HCT116 (cell line): ENCODE data around the gene SYNPR. TPM values are rescaled to one million over a fixed set of nuclear protein-coding genes. Genes with fewer than 3 reads are reported as not detected.

Experiments
- ATAC-seq: fragments of 200-7000 bp; cut with Tn5 transposase; 2 replicates; pipeline ENCODE4 v1.9.1; 2020; ENCODE audit warnings: mild to moderate bottlenecking, moderate library complexity
- BruUV-seq: library from RNA; stranded (reverse); fragments of 400-500 nt; replicated peaks from 2 replicates; lab custom pipeline; 2021; lab: Mats Ljungman, UMichigan
- CTCF ChIA-PET: fragments of 300-600 bp; sonication (Branson Sonifier 250); formaldehyde crosslinking; loops from one replicate; lab custom pipeline; 2021; ENCODE audit warnings: antibody characterized with exemption; lab: Charles Lee
- POLR2A ChIA-PET: fragments of 300-600, 350-600 bp; sonication (Branson Sonifier 250); formaldehyde crosslinking; loops from one replicate; lab custom pipeline; 2021; ENCODE audit warnings: antibody characterized with exemption; lab: Charles Lee
- RAD21 ChIA-PET, 2 experiments: fragments of 300-600 bp; sonication (Branson Sonifier 250); formaldehyde crosslinking; loops; one replicate each; lab custom pipeline; 2023; ENCODE audit warnings: low total read pairs in 2 of 2; ENCODE audit not compliant: uncharacterized antibody in 2 of 2, unreplicated experiment in 2 of 2, low non-redundant PET in 1 of 2; lab: Charles Lee
- DNase-seq: peaks from one replicate; pipeline ENCODE4 v3.0.0-alpha.2; 2010; ENCODE audit warnings: low read depth, low spot score
- H2AFZ ChIP-seq: fragments of 200-600 bp; shearing (Covaris generic), sonication (generic); 2 replicates; pipeline ENCODE4 v1.6.1; 2017; ENCODE audit warnings: low read depth, mixed run types, mixed read lengths, antibody characterized with exemption, low read length; ENCODE audit not compliant: poor library complexity, severe bottlenecking
- H3K27ac ChIP-seq: 2 replicates; pipeline ENCODE4 v1.5.1; 2012; ENCODE audit warnings: low read depth, low read length
- H3K27me3 ChIP-seq: fragments of 200-600 bp; sonication (generic); 2 replicates; pipeline ENCODE4 v1.6.1; 2016; ENCODE audit warnings: mixed run types, low read length, mixed read lengths; ENCODE audit not compliant: insufficient read depth
- H3K36me3 ChIP-seq, 2 experiments: fragments of 200-500 bp in 1 of 2; fragments of 200-600 bp in 1 of 2; sonication (Bioruptor generic) in 1 of 2; sonication (generic) in 1 of 2; 2 replicates each; pipeline versions ENCODE4 v1.5.1 to v1.6.1; 2014 to 2016; ENCODE audit warnings: low read length in 2 of 2, inconsistent platforms in 1 of 2, mixed read lengths in 1 of 2, mixed run types in 1 of 2; ENCODE audit not compliant: insufficient read depth in 2 of 2, control insufficient read depth in 1 of 2
- H3K4me1 ChIP-seq, 2 experiments: fragments of 200-600 bp in 1 of 2; sonication (generic) in 1 of 2; 2 replicates each; pipeline versions ENCODE4 v1.5.1 to v1.6.1; 2012 to 2017; ENCODE audit warnings: low read length in 2 of 2, inconsistent platforms in 1 of 2, mild to moderate bottlenecking in 1 of 2, mixed read lengths in 1 of 2, mixed run types in 1 of 2, moderate library complexity in 1 of 2; ENCODE audit not compliant: insufficient read depth in 2 of 2, control insufficient read depth in 1 of 2
- H3K4me2 ChIP-seq: fragments of 200-600 bp; sonication (generic); 2 replicates; pipeline ENCODE4 v1.6.1; 2017; ENCODE audit warnings: mixed run types, low read length, mixed read lengths
- H3K4me3 ChIP-seq, 2 experiments: fragments of 200-600 bp in 1 of 2; sonication (generic) in 1 of 2; replicated peaks in 1 of 2; 2 replicates each; pipeline ENCODE4 v1.5.1; 2011 to 2016; ENCODE audit warnings: low read length in 2 of 2, control low read depth in 1 of 2, low read depth in 1 of 2, mild to moderate bottlenecking in 1 of 2, mixed read lengths in 1 of 2, mixed run types in 1 of 2
- H3K79me2 ChIP-seq: fragments of 200-600 bp; sonication (generic); 2 replicates; pipeline ENCODE4 v1.6.1; 2017; ENCODE audit warnings: mild to moderate bottlenecking, mixed run types, low read length, moderate library complexity, mixed read lengths; ENCODE audit not compliant: insufficient read depth
- H3K9ac ChIP-seq: fragments of 200-600 bp; sonication (generic); 2 replicates; pipeline ENCODE4 v1.6.1; 2016; ENCODE audit warnings: low read length, mixed read lengths
- H3K9me2 ChIP-seq: fragments of 200-600 bp; sonication (generic), shearing (Covaris generic); 2 replicates; pipeline ENCODE4 v1.6.1; 2017; ENCODE audit warnings: mixed run types, mild to moderate bottlenecking, moderate library complexity; ENCODE audit not compliant: insufficient read depth
- H3K9me3 ChIP-seq, 2 experiments: fragments of 200-500 bp in 1 of 2; fragments of 200-600 bp in 1 of 2; sonication (Bioruptor generic) in 1 of 2; sonication (generic) in 1 of 2; 2 replicates each; pipeline ENCODE4 v1.6.1; 2014 to 2017; ENCODE audit warnings: low read length in 2 of 2, mixed read lengths in 2 of 2, inconsistent platforms in 1 of 2, low read depth in 1 of 2, mild to moderate bottlenecking in 1 of 2, mixed run types in 1 of 2, moderate library complexity in 1 of 2; ENCODE audit not compliant: control insufficient read depth in 1 of 2, insufficient read depth in 1 of 2
- H4K20me1 ChIP-seq: fragments of 200-600 bp; sonication (generic), shearing (Covaris generic); 2 replicates; pipeline ENCODE4 v1.6.1; 2017; ENCODE audit warnings: mixed run types, mild to moderate bottlenecking, moderate library complexity; ENCODE audit not compliant: insufficient read depth
- CEBPB ChIP-seq: IDR thresholded peaks from 2 replicates; pipeline ENCODE4 v1.6.1; 2012; ENCODE audit warnings: low read depth
- CTCF ChIP-seq, 3 experiments: fragments of 200-600 bp in 1 of 3; sonication (generic) in 1 of 3; IDR thresholded peaks in 2 of 3; conservative IDR thresholded peaks in 1 of 3; 2 replicates each; pipeline ENCODE4 v1.5.1; 2012 to 2017; ENCODE audit warnings: low read depth in 2 of 3, low read length in 2 of 3, antibody characterized with exemption in 1 of 3, borderline replicate concordance in 1 of 3, control low read depth in 1 of 3, mild to moderate bottlenecking in 1 of 3, mixed read lengths in 1 of 3, mixed run types in 1 of 3, moderate library complexity in 1 of 3; ENCODE audit not compliant: insufficient read depth in 1 of 3
- EGR1 ChIP-seq: IDR thresholded peaks from 2 replicates; pipeline ENCODE4 v1.6.1; 2012; ENCODE audit warnings: low read depth
- MAX ChIP-seq: IDR thresholded peaks from 2 replicates; pipeline ENCODE4 v1.6.1; 2012
- POLR2A ChIP-seq: IDR thresholded peaks from 2 replicates; pipeline ENCODE4 v1.7.0; 2011; ENCODE audit warnings: borderline replicate concordance; ENCODE audit not compliant: insufficient read depth, insufficient read length; ENCODE audit errors: extremely low read depth
- RAD21 ChIP-seq: IDR thresholded peaks from 2 replicates; pipeline ENCODE4 v1.6.1; 2012; ENCODE audit warnings: low read depth, mild to moderate bottlenecking
- TCF7L2 ChIP-seq: IDR thresholded peaks from 2 replicates; pipeline ENCODE4 v1.7.0; 2011; ENCODE audit warnings: borderline replicate concordance, inconsistent platforms; ENCODE audit not compliant: insufficient read depth, insufficient read length; ENCODE audit errors: extremely low read depth
- YY1 ChIP-seq: IDR thresholded peaks from 2 replicates; pipeline ENCODE4 v1.6.1; 2011; ENCODE audit warnings: low read length, low read depth, moderate library complexity, mild to moderate bottlenecking; ENCODE audit not compliant: insufficient replicate concordance; ENCODE audit errors: extremely low read depth
- ZBTB33 ChIP-seq: IDR thresholded peaks from 2 replicates; pipeline ENCODE4 v1.6.1; 2011; ENCODE audit warnings: mild to moderate bottlenecking, low read length, moderate library complexity; ENCODE audit not compliant: insufficient replicate concordance; ENCODE audit errors: extremely low read depth
- ZNF274 ChIP-seq: fragments of 200-500 bp; sonication (Bioruptor generic); IDR thresholded peaks from 2 replicates; pipeline ENCODE4 v1.6.1; 2014; ENCODE audit warnings: mild to moderate bottlenecking, low read depth, low read length, inconsistent platforms
- intact Hi-C: fragments of 100-400 bp; cut with micrococcal nuclease; formaldehyde crosslinking; loops from 2 replicates; pipeline ENCODE4 v1.10.0; 2022
- total RNA-seq: library from RNA; stranded (reverse); gene quantifications from one replicate; pipeline ENCODE4 v1.2.1, GENCODE V29; 2021; ENCODE audit not compliant: unreplicated experiment

The SYNPR gene
- total RNA-seq, 1 experiment from 2014 or later, result not detected

- Histone ChIP-seq H2AFZ (no peak overlapping the region), H3K4me2 (no peak overlapping the region), H3K4me3 (no peak overlapping the region), H3K4me1 (no peaks in the 10 kb centered on the region), H3K9ac (no peak overlapping the region), H4K20me1 (no peaks in the 10 kb centered on the region), H3K36me3 (no peaks in the 10 kb centered on the region), H3K9me2 (no peaks in the 10 kb centered on the region), H3K27me3 (peaks cover 20% of the 10 kb centered on the region; the same call in 1 of the 2 replicates), H3K27ac (no peak overlapping the region), H3K9me3 (no peaks in the 10 kb centered on the region), H3K79me2 (no peaks in the 10 kb centered on the region)
- peak; percentile 68 for ATAC-seq
- ChIA-PET POLR2A (no interaction called here), CTCF (interaction anchor here (1.0 to 3.8 kb wide), 3 partner anchors 17 to 467 kb away, joined by 3 to 28 read pairs (median 3); partner anchors contain the start of gene C3orf49), RAD21 (no interaction called here)
- no TSS peak for BruUV-seq
- TF ChIP-seq YY1 (no peak), CTCF (IDR thresholded peaks at IDR 0.05 in 2 of 3, conservative IDR thresholded peaks at IDR 0.05 in 1 of 3; ENCODE audit: borderline replicate concordance in 1 of 3, insufficient read depth in 1 of 3, low read depth in 2 of 3, low read length in 2 of 3) (peak; percentile 51 to 83 (median 73); a peak in 5 of 6 replicates), RAD21 (peak; percentile 71), CEBPB (no peak)
- peak; percentile 47 for DNase-seq
- intact Hi-C loops, result no loop called here
Observed at GRCh38 chr3:63351159-63352007, 73.3 kb downstream of the SYNPR start.

GRCh38 chr3:63352008-63352279, 73.8 kb downstream of the SYNPR start:
- no peak for DNase-seq
- Histone ChIP-seq H4K20me1 (no peaks in the 10 kb centered on the region), H3K4me2 (no peak overlapping the region), H3K9ac (no peak overlapping the region), H3K27me3 (peaks cover 20% of the 10 kb centered on the region; the same call in 1 of the 2 replicates), H3K36me3 (no peaks in the 10 kb centered on the region), H3K9me2 (no peaks in the 10 kb centered on the region), H3K4me1 (no peaks in the 10 kb centered on the region), H3K79me2 (no peaks in the 10 kb centered on the region), H3K27ac (no peak overlapping the region), H2AFZ (no peak overlapping the region), H3K9me3 (no peaks in the 10 kb centered on the region), H3K4me3 (no peak overlapping the region)
- intact Hi-C loops, result no loop called here
- CTCF ChIA-PET, result interaction anchor here (3.8 kb wide), 1 partner anchor 467 kb away, joined by 28 read pairs; the partner anchor contains the start of gene C3orf49
- BruUV-seq, result no TSS peak
- no peak for ATAC-seq
- RAD21 ChIA-PET, result no interaction called here
- POLR2A ChIA-PET, result no interaction called here
- TF ChIP-seq CTCF (IDR thresholded peaks at IDR 0.05 in 2 of 3, conservative IDR thresholded peaks at IDR 0.05 in 1 of 3; ENCODE audit: borderline replicate concordance in 1 of 3, insufficient read depth in 1 of 3, low read depth in 2 of 3, low read length in 2 of 3) (no peak), EGR1 (no peak), RAD21 (no peak), POLR2A (no peak), ZBTB33 (no peak), MAX (no peak), CEBPB (no peak), TCF7L2 (no peak), ZNF274 (no peak)
